Measurements from ENCODE around the gene BAG3.

GRCh38 chr10:119651514-119652360, 557 bp downstream of the BAG3 start:
- TF ChIP-seq CTCF (IDR thresholded peaks at IDR 0.05) (no peak), REST (IDR thresholded peaks at IDR 0.05; ENCODE audit: insufficient read depth in 1 of 2, low read depth in 2 of 2, low read length in 1 of 2) (no peak), POLR2AphosphoS5 (IDR thresholded peaks at IDR 0.05; ENCODE audit: low read depth, low read length) (no peak), TCF7L2 (IDR thresholded peaks at IDR 0.05; ENCODE audit: low read depth, low read length) (0 out of 2 replicates have a peak, but pooled peaks have one; percentile 44)

Measured in Panc1 (cell line).